Testis (tissue), 2 donors: ENCODE data around the gene NSMF.

Experiments used
- POLR2A ChIP-seq: fragments of 450-650 bp; IDR thresholded peaks from one replicate; pipeline ENCODE4 v1.6.1; 2017; ENCODE audit warnings: antibody characterized with exemption, mild to moderate bottlenecking, moderate library complexity
- TF ChIP-seq, protein P1 (sequence below), 3 experiments: fragments of 450-650 bp in 2 of 3; fragments of 200-600 bp in 1 of 3; sonication (generic) in 1 of 3; IDR thresholded peaks; one replicate each; pipeline ENCODE4 v1.5.1; 2016 to 2019; ENCODE audit warnings: antibody characterized with exemption in 3 of 3, mild to moderate bottlenecking in 2 of 3, moderate library complexity in 1 of 3

GRCh38 chr9:137476856-137477255 is 17.7 kb upstream of the NSMF start:
- no peak for TF ChIP-seq POLR2A
- TF ChIP-seq, protein P1, sequence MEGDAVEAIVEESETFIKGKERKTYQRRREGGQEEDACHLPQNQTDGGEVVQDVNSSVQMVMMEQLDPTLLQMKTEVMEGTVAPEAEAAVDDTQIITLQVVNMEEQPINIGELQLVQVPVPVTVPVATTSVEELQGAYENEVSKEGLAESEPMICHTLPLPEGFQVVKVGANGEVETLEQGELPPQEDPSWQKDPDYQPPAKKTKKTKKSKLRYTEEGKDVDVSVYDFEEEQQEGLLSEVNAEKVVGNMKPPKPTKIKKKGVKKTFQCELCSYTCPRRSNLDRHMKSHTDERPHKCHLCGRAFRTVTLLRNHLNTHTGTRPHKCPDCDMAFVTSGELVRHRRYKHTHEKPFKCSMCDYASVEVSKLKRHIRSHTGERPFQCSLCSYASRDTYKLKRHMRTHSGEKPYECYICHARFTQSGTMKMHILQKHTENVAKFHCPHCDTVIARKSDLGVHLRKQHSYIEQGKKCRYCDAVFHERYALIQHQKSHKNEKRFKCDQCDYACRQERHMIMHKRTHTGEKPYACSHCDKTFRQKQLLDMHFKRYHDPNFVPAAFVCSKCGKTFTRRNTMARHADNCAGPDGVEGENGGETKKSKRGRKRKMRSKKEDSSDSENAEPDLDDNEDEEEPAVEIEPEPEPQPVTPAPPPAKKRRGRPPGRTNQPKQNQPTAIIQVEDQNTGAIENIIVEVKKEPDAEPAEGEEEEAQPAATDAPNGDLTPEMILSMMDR (IDR thresholded peaks at IDR 0.05): no peak
